ENCODE data around the gene EEF1A2.

The EEF1A2 gene

GRCh38 chr20:63472862-63473390 lies 26.0 kb downstream of the EEF1A2 start:
- TF ChIP-seq, protein P1, sequence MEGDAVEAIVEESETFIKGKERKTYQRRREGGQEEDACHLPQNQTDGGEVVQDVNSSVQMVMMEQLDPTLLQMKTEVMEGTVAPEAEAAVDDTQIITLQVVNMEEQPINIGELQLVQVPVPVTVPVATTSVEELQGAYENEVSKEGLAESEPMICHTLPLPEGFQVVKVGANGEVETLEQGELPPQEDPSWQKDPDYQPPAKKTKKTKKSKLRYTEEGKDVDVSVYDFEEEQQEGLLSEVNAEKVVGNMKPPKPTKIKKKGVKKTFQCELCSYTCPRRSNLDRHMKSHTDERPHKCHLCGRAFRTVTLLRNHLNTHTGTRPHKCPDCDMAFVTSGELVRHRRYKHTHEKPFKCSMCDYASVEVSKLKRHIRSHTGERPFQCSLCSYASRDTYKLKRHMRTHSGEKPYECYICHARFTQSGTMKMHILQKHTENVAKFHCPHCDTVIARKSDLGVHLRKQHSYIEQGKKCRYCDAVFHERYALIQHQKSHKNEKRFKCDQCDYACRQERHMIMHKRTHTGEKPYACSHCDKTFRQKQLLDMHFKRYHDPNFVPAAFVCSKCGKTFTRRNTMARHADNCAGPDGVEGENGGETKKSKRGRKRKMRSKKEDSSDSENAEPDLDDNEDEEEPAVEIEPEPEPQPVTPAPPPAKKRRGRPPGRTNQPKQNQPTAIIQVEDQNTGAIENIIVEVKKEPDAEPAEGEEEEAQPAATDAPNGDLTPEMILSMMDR (IDR thresholded peaks at IDR 0.05; ENCODE audit: low read depth, low read length) = no peak

DNA sequence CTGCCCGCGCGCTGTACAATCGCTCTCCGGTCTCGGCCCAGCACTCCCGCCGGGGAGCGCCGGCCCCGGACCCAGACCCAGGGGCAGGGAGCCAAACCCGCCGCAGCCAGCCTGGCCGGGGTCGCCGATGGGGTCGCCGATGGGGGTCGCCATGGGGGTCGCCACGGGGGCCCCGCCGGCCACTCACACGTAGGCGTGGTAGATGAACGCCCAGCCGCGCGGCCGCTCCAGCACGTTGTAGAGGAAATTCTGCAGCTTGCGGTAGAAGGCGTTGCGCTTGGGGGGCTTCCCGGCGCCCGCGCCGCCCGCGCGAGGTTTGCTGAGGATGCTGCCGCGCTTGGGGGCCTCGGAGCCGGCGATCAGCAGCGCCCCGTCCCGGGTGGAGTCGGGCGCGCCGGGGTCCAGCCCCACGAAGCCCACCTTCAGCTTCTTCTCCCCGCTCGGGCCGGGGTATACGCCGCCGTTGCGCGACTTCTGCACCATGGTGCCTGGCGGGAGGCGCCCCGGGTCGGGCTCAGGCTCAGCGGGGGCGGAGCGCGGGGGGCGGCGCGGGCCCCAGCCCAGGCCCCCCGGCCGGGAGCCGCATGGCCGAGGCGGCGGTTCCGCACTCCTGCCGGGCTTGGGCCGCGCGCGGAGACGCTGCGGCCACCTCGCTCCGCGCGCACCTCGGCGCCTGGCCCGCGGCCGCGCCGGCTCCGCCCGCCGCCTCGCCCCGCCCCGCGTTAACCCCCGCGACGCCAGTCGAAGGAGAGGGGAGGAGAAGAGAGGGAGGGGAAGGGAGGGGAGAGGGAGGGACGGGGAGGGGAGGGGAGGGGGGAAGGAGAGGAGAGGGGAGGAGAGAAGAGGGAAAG lies 26.7 kb downstream of the EEF1A2 start, which contains the start of gene KCNQ2:
Gene KCNQ2 (minus strand): TSS at position 675 of the 851 bp plus-strand sequence. CDS start 192 bp downstream, at position 483.
- TF ChIP-seq, protein P1 (IDR thresholded peaks at IDR 0.05; ENCODE audit: low read depth, low read length) = no peak
- no peak for DNase-seq (ENCODE audit: extremely low read depth, low read depth)

More at GRCh38 chr20:63472862-63473390, 26.0 kb downstream of the EEF1A2 start:
- DNase-seq (ENCODE audit: extremely low read depth, low read depth) = no peak

DNA sequence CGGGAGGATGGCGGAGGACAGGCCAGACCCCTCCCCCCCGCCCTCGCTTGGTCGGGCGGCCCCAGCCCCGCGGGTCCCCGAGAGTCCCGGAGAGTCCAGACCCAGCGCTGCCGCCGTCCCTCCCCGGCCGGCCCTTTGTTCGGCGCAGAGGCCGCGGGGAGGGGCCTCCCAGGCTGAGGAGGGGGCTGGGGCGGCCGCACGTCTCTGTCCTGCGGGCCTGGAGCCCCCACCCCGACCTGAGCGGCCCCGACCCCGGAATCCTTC lies 27.2 kb downstream of the EEF1A2 start:
- TF ChIP-seq, protein P1 (IDR thresholded peaks at IDR 0.05; ENCODE audit: low read depth, low read length) = no peak
- no peak for DNase-seq (ENCODE audit: extremely low read depth, low read depth)

DNA sequence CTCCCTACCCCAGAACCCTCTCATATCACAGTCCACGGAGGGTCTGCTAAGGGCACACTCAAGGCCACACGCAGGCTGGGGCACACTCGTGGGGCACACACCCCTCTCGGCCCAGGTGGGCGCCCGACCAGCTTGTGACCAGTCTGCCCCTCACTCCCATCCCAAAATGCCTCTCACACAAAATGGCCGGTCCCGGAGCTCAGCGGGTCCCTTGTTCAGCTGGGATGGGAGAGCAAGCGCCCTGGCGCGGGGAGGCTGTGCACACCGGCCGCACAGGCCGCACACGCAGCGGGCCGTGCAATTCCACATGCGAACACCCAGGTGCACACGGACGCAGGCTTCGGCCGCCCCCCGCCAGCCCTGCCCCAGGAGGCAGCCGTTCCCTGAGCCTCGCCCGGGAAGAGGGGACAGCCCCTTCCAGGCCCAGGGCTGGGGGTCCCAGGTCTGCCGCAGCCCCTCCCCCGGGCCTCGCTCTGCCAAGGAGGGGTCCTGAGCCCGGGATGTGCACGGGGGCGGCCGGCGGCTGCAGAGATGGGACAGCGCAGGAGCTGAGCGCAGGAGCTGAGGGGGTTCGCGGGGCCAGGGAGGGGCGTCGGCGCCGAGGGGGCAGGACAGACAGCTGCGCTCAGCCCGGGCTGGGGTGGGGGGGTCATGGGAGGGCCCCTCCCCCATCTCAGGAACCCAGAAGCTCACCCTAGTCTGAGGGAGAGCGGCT lies 27.7 kb downstream of the EEF1A2 start:
- TF ChIP-seq, protein P1 (IDR thresholded peaks at IDR 0.05; ENCODE audit: low read depth, low read length) = no peak

DNA sequence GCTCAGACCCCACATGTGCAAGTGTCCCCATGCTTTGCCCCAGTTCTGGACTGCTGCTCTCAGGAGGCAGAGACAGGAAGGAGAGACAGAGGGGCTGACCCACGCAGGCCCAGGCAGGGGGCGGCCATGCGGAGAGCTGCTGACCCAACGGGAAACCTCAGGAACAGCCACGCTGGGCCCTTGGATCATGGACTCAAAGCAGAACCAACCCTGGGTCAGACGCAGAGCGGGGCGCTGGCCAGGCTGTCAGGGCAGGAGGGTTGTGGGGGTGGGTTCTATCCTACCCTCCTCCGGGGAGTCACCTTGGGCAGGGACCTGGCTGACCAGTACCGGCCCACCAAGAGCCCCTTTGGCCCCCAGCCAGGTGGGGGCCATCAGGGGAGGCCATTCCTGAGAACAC lies 28.5 kb downstream of the EEF1A2 start:
- no peak for DNase-seq (ENCODE audit: extremely low read depth, low read depth)

More for the DNA sequence above, 27.7 kb downstream of the EEF1A2 start:
- DNase-seq (ENCODE audit: extremely low read depth, low read depth) = no peak

GRCh38 chr20:63469713-63470101 lies 29.2 kb downstream of the EEF1A2 start:
- no peak for DNase-seq (ENCODE audit: extremely low read depth, low read depth)
- TF ChIP-seq, protein P1 (IDR thresholded peaks at IDR 0.05; ENCODE audit: low read depth, low read length) = no peak

More for the DNA sequence above, 28.5 kb downstream of the EEF1A2 start:
- TF ChIP-seq, protein P1 (IDR thresholded peaks at IDR 0.05; ENCODE audit: low read depth, low read length) = no peak
